Loucy (cell line): Measurements from ENCODE around the gene COG8.

ENCODE experiments used
- H2AFZ ChIP-seq: fragments of 200-600 bp; sonication (generic); 2 replicates; pipeline ENCODE4 v1.6.0; 2016; ENCODE audit warnings: antibody characterized with exemption, mild to moderate bottlenecking, low read length, moderate library complexity
- H3F3A ChIP-seq: fragments of 200-600 bp; 2 replicates; pipeline ENCODE4 v1.6.0; 2016; ENCODE audit warnings: antibody characterized with exemption, low read depth, mild to moderate bottlenecking
- H3K27me3 ChIP-seq: fragments of 200-600 bp; sonication (generic); 2 replicates; pipeline ENCODE4 v1.6.1; 2014; ENCODE audit warnings: low read length, mild to moderate bottlenecking; ENCODE audit not compliant: insufficient read depth, poor library complexity, severe bottlenecking
- H3K36me3 ChIP-seq: fragments of 200-600 bp; sonication (generic); 2 replicates; pipeline ENCODE4 v1.6.1; 2016; ENCODE audit warnings: low read length; ENCODE audit not compliant: insufficient read depth
- H3K4me1 ChIP-seq: fragments of 200-600 bp; sonication (generic); 2 replicates; pipeline ENCODE4 v1.5.1; 2014; ENCODE audit warnings: low read length, mild to moderate bottlenecking; ENCODE audit not compliant: insufficient read depth, poor library complexity, severe bottlenecking
- H3K4me2 ChIP-seq: fragments of 200-600 bp; sonication (generic); 2 replicates; pipeline ENCODE4 v1.6.0; 2014; ENCODE audit warnings: antibody characterized with exemption, low read length, low read depth, mild to moderate bottlenecking; ENCODE audit not compliant: poor library complexity, severe bottlenecking
- H3K4me3 ChIP-seq: fragments of 200-600 bp; sonication (generic); 2 replicates; pipeline ENCODE4 v1.5.1; 2014; ENCODE audit warnings: low read length, mild to moderate bottlenecking, mixed read lengths; ENCODE audit not compliant: poor library complexity, severe bottlenecking
- H3K79me2 ChIP-seq: fragments of 200-600 bp; sonication (generic); 2 replicates; pipeline ENCODE4 v1.6.1; 2014; ENCODE audit warnings: low read length; ENCODE audit not compliant: insufficient read depth
- H3K9ac ChIP-seq: fragments of 200-600 bp; sonication (generic); 2 replicates; pipeline ENCODE4 v1.6.0; 2014; ENCODE audit warnings: mild to moderate bottlenecking, low read depth, low read length, moderate library complexity; ENCODE audit not compliant: poor library complexity, severe bottlenecking
- H3K9me2 ChIP-seq: fragments of 200-600 bp; sonication (generic); replicated peaks from 2 replicates; pipeline ENCODE4 v1.6.1; 2016; ENCODE audit warnings: low read depth, low read length, mixed read lengths
- H3K9me3 ChIP-seq: fragments of 200-600 bp; sonication (generic); 2 replicates; pipeline ENCODE4 v1.6.1; 2014; ENCODE audit warnings: mild to moderate bottlenecking, antibody characterized with exemption, low read length, low read depth; ENCODE audit not compliant: insufficient read depth
- H4K20me1 ChIP-seq: fragments of 200-600 bp; sonication (generic); 2 replicates; pipeline ENCODE4 v1.6.0; 2014; ENCODE audit warnings: antibody characterized with exemption, low read length, mild to moderate bottlenecking; ENCODE audit not compliant: insufficient read depth, poor library complexity, severe bottlenecking
- EZH2phosphoT487 ChIP-seq: fragments of 200-600 bp; IDR thresholded peaks from 2 replicates; pipeline ENCODE4 v1.6.1; 2018; ENCODE audit warnings: antibody characterized with exemption, mild to moderate bottlenecking, moderate library complexity, borderline replicate concordance
- TF ChIP-seq, protein P1 (sequence below): fragments of 200-600 bp; sonication (generic); conservative IDR thresholded peaks from 2 replicates; pipeline ENCODE4 v1.5.1; 2014; ENCODE audit warnings: mild to moderate bottlenecking, antibody characterized with exemption, low read length

Gene COG8

DNA sequence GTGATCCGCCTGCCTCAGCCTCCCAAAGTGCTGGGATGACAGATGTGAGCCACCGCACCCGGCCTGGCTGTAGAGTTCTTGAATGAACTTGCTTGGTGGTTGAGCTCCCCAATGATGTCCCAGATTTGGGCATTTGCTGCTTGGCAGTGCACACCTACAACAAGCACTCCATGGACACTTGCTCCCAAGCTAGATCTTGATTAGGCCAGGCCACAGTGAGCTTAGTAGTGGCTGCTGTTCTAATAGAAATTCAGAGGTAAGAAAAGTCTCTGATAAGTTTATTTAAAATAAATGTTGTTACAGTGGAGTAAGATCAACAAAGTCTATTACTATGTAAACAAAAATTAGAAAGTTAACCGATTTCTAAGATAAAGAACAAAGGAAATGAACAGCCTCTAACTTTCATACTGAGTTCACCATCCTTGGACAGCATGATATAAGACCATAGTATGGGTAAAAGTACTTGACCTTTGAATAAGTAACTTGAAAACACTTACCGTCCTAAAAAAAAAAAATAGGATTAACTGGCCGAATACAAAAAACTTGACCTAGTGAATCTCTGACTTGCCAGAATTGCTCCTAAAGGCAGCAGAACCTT is 11.3 kb upstream of the COG8 start:
- Histone ChIP-seq H3K36me3 (peaks cover under 1% of the 10 kb centered on the region; the same call in 1 of the 2 replicates), H2AFZ (no peak overlapping the region), H3K4me2 (no peak overlapping the region), H3K9me2 (no peaks in the 10 kb centered on the region), H4K20me1 (no peaks in the 10 kb centered on the region), H3K79me2 (no peaks in the 10 kb centered on the region), H3K27me3 (no peaks in the 10 kb centered on the region), H3K9ac (no peak overlapping the region), H3K9me3 (no peaks in the 10 kb centered on the region), H3K4me3 (no peak overlapping the region), H3K4me1 (no peaks in the 10 kb centered on the region), H3F3A (no peaks in the 10 kb centered on the region)
- TF ChIP-seq EZH2phosphoT487, result no peak
- TF ChIP-seq, protein P1, sequence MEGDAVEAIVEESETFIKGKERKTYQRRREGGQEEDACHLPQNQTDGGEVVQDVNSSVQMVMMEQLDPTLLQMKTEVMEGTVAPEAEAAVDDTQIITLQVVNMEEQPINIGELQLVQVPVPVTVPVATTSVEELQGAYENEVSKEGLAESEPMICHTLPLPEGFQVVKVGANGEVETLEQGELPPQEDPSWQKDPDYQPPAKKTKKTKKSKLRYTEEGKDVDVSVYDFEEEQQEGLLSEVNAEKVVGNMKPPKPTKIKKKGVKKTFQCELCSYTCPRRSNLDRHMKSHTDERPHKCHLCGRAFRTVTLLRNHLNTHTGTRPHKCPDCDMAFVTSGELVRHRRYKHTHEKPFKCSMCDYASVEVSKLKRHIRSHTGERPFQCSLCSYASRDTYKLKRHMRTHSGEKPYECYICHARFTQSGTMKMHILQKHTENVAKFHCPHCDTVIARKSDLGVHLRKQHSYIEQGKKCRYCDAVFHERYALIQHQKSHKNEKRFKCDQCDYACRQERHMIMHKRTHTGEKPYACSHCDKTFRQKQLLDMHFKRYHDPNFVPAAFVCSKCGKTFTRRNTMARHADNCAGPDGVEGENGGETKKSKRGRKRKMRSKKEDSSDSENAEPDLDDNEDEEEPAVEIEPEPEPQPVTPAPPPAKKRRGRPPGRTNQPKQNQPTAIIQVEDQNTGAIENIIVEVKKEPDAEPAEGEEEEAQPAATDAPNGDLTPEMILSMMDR, result no peak

DNA sequence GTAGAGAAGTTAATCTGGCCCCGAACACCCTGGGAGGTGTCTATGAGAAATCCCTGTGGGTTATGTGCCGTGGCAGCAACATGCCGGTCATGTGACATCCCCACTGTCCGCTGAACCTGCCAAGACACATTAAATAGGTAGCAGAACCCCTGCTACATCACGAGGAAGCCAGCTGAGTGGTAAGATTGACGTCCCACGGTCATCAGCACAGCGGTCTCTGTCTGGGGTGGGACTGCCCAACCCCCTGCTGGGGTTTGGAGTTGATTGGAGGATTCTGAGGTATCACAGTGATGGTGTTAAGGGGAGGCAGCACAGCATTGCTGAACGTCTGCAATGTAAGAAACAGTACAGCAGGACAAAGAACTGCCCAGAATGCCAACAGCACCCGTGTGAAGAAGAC is 10.2 kb upstream of the COG8 start:
- no peaks in the 10 kb centered on the region for H4K20me1 ChIP-seq
- no peaks in the 10 kb centered on the region for H3K79me2 ChIP-seq
- H3K9ac ChIP-seq, result no peak overlapping the region
- no peak overlapping the region for H3K4me3 ChIP-seq
- H2AFZ ChIP-seq, result no peak overlapping the region
- no peaks in the 10 kb centered on the region for H3K9me2 ChIP-seq
- no peaks in the 10 kb centered on the region for H3K27me3 ChIP-seq
- H3K4me1 ChIP-seq, result no peaks in the 10 kb centered on the region
- TF ChIP-seq, protein P1, result no peak
- TF ChIP-seq EZH2phosphoT487, result no peak
- no peak overlapping the region for H3K4me2 ChIP-seq
- H3F3A ChIP-seq, result no peaks in the 10 kb centered on the region
- H3K36me3 ChIP-seq, result no peaks in the 10 kb centered on the region
- no peaks in the 10 kb centered on the region for H3K9me3 ChIP-seq

DNA sequence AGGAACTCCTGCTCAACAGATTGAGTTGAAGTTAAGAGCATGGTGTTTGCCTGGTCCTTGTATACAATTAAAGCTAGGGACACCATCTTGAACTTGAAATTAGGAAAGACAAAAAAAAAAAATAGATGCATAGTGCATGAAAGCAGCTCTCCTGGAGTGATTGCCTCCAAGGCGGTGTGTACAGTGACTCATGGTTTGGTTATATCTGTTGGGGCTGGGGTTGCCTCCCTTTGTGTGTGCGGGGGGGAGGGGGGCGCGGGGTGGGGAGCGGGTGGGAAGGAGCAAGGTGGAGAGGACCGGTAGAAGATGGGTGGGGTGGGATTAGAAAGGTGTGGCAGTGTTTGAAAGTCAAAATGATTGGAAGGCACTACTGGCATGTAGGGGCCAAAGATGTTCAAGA is 8.9 kb upstream of the COG8 start:
- H3F3A ChIP-seq, result no peaks in the 10 kb centered on the region
- no peaks in the 10 kb centered on the region for H3K9me3 ChIP-seq
- no peaks in the 10 kb centered on the region for H3K27me3 ChIP-seq
- H4K20me1 ChIP-seq, result no peaks in the 10 kb centered on the region
- H3K4me1 ChIP-seq, result no peaks in the 10 kb centered on the region
- TF ChIP-seq, protein P1, result no peak
- no peak for TF ChIP-seq EZH2phosphoT487
- peaks cover 4% of the 10 kb centered on the region; the same call in 1 of the 2 replicates for H3K79me2 ChIP-seq
- no peak overlapping the region for H3K4me3 ChIP-seq
- H2AFZ ChIP-seq, result no peak overlapping the region
- H3K9ac ChIP-seq, result no peak overlapping the region
- H3K9me2 ChIP-seq, result no peaks in the 10 kb centered on the region
- H3K36me3 ChIP-seq, result peaks cover 3% of the 10 kb centered on the region; the same call in 1 of the 2 replicates
- H3K4me2 ChIP-seq, result no peak overlapping the region
